ENCODE results near the gene PRKG1.

PRKG1 gene

DNA sequence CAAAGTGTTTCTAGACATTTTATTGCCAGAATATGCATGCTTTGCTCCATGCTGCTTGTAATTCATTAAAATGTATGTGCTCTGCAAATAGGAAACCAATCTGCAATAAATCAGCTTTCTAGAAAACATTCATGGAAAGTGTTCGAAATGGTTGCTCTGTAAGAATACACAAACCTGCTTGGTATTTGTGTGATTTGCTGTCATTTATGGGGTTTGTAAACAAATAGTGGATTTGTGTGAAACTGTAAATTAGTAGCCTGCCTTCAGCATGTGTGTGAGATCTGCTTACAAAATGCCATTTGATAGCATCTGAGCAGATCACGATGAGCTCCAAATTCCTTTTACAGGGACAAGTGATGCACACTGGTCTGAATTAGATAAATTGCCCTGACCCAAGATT lies 844.2 kb downstream of the PRKG1 start:
- ATAC-seq (replicated peaks; ENCODE audit: extremely low read depth, poor library complexity, severe bottlenecking) (no peak), DNase-seq (ENCODE audit: low spot score in 2 of 2) (no peak)
- no peaks in the 10 kb centered on the region for H3K27me3 Mint-ChIP-seq
- no peaks in the 10 kb centered on the region for H3K36me3 Mint-ChIP-seq (ENCODE audit: insufficient read depth)
- H3K4me3 Mint-ChIP-seq: no peak overlapping the region
- H3K27ac Mint-ChIP-seq (ENCODE audit: low read depth): no peak overlapping the region
- no peaks in the 10 kb centered on the region for H3K4me1 Mint-ChIP-seq
- no peaks in the 10 kb centered on the region for H3K9me3 Mint-ChIP-seq

DNA sequence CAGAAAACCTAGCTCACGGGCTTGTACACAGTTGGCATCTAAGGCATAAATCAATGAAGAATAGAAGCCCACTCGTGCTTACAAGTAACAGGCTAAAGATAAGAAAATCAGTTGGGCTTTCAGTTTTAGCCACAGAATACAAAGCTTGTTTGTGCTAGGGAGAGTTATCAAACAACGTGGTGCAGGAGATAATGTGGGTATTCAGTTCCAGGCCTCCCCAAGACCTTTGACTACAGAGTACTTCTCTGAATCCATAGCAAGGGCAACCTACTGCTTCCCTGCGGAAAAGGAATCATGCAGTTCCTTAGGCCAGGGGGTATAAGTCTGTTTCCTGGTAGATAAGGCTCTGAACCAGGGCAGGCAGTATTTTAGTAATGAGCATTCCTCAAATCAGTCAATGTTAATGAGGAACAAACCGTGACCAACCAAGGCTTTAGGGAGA lies 844.6 kb downstream of the PRKG1 start:
- ATAC-seq (replicated peaks; ENCODE audit: extremely low read depth, poor library complexity, severe bottlenecking) (no peak), DNase-seq (ENCODE audit: low spot score in 2 of 2) (no peak)
- H3K4me1 Mint-ChIP-seq: no peaks in the 10 kb centered on the region
- H3K4me3 Mint-ChIP-seq: no peak overlapping the region
- no peak overlapping the region for H3K27ac Mint-ChIP-seq (ENCODE audit: low read depth)
- H3K36me3 Mint-ChIP-seq (ENCODE audit: insufficient read depth): no peaks in the 10 kb centered on the region
- H3K27me3 Mint-ChIP-seq: no peaks in the 10 kb centered on the region
- no peaks in the 10 kb centered on the region for H3K9me3 Mint-ChIP-seq

DNA sequence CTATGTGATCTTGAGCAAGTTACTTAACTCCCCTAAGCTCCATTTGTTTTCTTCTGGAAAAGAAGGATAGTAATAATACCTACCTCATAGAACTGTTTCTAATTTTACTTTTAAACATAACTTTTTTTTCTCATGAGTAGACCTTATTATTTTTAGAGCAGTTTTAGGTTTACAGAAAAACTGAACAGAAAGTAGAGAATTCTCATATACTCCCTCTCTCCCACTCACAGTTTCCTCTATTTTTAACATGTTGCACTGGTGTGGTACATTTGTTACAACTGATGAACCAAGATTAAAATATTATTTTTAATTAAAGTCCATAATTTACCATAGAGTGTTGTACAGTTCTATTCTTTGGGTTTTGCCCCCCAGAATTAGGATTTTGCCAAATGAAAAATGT lies 846.4 kb downstream of the PRKG1 start:
- ATAC-seq (replicated peaks; ENCODE audit: extremely low read depth, poor library complexity, severe bottlenecking): no peak
- no peak overlapping the region for H3K27ac Mint-ChIP-seq (ENCODE audit: low read depth)
- H3K4me3 Mint-ChIP-seq: no peak overlapping the region
- no peak for DNase-seq (ENCODE audit: low spot score in 2 of 2)
- H3K27me3 Mint-ChIP-seq: peaks cover 12% of the 10 kb centered on the region
- H3K4me1 Mint-ChIP-seq: no peaks in the 10 kb centered on the region
- H3K36me3 Mint-ChIP-seq (ENCODE audit: insufficient read depth): no peaks in the 10 kb centered on the region
- no peaks in the 10 kb centered on the region for H3K9me3 Mint-ChIP-seq

DNA sequence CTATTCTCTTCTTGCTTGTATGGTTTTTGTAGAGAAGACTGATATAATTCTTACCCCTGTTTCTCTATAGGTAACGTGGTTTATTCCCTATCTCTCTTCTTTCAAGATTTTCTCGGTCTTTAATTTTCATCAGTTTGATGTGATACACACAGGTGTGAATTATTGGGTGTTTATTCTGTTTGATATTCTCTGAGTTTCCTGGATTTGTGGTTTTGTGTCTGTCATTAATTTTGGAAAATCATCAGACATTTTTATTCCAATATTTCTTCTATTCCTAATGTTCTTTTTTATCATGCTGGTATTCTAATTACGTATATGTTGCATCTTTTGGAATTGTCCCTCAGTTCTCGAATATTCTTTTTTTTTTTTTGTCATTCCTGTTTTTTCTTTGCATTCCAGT lies 850.1 kb downstream of the PRKG1 start:
- ATAC-seq (replicated peaks; ENCODE audit: extremely low read depth, poor library complexity, severe bottlenecking): no peak
- Mint-ChIP-seq H3K9me3 (no peaks in the 10 kb centered on the region), H3K36me3 (ENCODE audit: insufficient read depth) (no peaks in the 10 kb centered on the region), H3K27ac (ENCODE audit: low read depth) (no peak overlapping the region), H3K4me1 (no peaks in the 10 kb centered on the region), H3K27me3 (peaks cover 12% of the 10 kb centered on the region), H3K4me3 (no peak overlapping the region)
- DNase-seq (ENCODE audit: low spot score in 2 of 2): no peak

DNA sequence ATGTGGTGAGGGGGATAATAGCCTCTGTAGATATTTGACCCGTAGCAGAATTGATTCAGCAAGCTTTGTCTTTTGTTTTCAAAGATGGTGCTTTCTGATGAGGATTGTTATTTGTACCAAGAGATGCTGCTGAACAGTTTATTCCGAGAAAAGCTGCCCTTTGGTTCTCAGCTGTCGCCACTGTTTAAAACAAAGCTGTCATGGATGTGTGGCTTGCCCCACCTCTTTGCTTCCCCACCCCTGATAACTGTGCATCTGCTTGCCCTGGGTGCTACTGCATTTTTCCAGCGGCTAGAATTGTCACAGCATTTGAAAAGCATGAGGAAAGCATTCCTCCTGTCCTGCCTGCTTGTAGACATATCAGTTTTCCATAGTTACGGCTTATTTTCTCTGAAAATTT lies 852.0 kb downstream of the PRKG1 start:
- Mint-ChIP-seq H3K27me3 (peaks cover 12% of the 10 kb centered on the region), H3K4me1 (no peaks in the 10 kb centered on the region), H3K36me3 (ENCODE audit: insufficient read depth) (peaks cover 1% of the 10 kb centered on the region), H3K9me3 (no peaks in the 10 kb centered on the region), H3K4me3 (no peak overlapping the region), H3K27ac (ENCODE audit: low read depth) (no peak overlapping the region)
- ATAC-seq (replicated peaks; ENCODE audit: extremely low read depth, poor library complexity, severe bottlenecking) (no peak), DNase-seq (ENCODE audit: low spot score in 2 of 2) (no peak)

DNA sequence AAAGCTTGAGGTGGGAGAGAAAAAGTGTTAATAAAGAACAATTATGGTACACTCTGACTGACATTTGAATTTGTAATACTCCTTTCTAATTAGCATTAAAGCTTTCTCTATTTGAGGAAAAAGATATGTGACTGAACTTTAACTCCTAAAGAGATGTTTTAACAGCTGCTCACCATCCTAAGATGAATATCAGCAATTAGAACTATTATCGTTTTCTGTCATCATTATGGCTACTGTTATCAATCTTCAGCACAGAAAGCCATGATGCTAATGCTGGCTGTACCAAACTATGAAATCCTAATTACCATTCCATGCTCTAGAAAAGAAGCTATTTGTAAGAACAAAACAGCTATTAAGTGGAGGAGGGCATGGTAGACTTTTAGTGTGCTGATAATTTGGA lies 853.9 kb downstream of the PRKG1 start:
- peaks cover 12% of the 10 kb centered on the region for H3K27me3 Mint-ChIP-seq
- H3K9me3 Mint-ChIP-seq: no peaks in the 10 kb centered on the region
- no peak for DNase-seq (ENCODE audit: low spot score in 2 of 2)
- H3K36me3 Mint-ChIP-seq (ENCODE audit: insufficient read depth): peaks cover 1% of the 10 kb centered on the region
- no peak for ATAC-seq (replicated peaks; ENCODE audit: extremely low read depth, poor library complexity, severe bottlenecking)
- H3K27ac Mint-ChIP-seq (ENCODE audit: low read depth): no peak overlapping the region
- H3K4me1 Mint-ChIP-seq: no peaks in the 10 kb centered on the region
- H3K4me3 Mint-ChIP-seq: no peak overlapping the region

DNA sequence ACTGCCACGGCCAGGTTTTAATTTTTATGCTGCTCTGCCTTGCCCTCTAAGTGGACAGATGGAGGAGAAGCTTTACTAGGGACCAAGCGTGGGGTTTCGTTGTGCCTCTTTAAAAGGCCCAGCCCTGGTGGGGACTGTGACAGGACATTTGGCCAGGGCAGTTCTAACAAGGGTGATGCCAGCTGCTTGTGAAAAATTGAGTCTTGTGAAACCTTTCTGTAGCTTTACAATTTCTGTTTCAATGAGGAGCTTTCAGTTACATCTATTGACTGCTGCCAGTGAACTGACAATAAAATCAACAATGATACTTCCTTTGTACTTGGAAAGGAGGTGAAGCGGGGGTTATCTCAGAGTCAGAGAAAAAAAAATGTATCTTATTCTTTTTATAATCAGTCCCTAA lies 858.2 kb downstream of the PRKG1 start:
- DNase-seq (ENCODE audit: low spot score in 2 of 2) (no peak), ATAC-seq (replicated peaks; ENCODE audit: extremely low read depth, poor library complexity, severe bottlenecking) (no peak)
- Mint-ChIP-seq H3K4me1 (no peaks in the 10 kb centered on the region), H3K27ac (ENCODE audit: low read depth) (no peak overlapping the region), H3K9me3 (no peaks in the 10 kb centered on the region), H3K27me3 (no peaks in the 10 kb centered on the region), H3K36me3 (ENCODE audit: insufficient read depth) (peaks cover 1% of the 10 kb centered on the region), H3K4me3 (no peak overlapping the region)

DNA sequence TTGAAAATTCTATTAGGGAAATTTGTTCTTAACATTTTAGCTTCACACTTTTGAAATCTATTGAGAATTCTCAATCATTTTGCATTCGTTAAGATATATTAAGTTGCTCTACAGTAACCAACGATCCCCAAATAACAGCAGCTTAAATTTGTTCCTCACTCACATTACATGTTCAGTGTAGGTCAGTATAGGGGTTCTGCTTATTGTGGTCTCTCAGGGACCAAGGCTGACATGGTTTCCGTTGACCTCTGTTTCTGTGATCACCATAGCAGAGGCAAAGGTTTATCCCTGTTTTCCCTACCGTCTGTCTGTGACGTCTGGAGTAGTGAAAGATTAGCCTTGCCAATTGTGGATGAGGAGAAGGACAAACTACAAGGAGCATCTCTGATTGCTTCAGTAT lies 860.1 kb downstream of the PRKG1 start:
- H3K36me3 Mint-ChIP-seq (ENCODE audit: insufficient read depth): peaks cover 1% of the 10 kb centered on the region
- H3K27me3 Mint-ChIP-seq: no peaks in the 10 kb centered on the region
- no peak overlapping the region for H3K27ac Mint-ChIP-seq (ENCODE audit: low read depth)
- H3K4me1 Mint-ChIP-seq: no peaks in the 10 kb centered on the region
- DNase-seq (ENCODE audit: low spot score in 2 of 2): no peak
- H3K4me3 Mint-ChIP-seq: no peak overlapping the region
- no peaks in the 10 kb centered on the region for H3K9me3 Mint-ChIP-seq
- ATAC-seq (replicated peaks; ENCODE audit: extremely low read depth, poor library complexity, severe bottlenecking): no peak

DNA sequence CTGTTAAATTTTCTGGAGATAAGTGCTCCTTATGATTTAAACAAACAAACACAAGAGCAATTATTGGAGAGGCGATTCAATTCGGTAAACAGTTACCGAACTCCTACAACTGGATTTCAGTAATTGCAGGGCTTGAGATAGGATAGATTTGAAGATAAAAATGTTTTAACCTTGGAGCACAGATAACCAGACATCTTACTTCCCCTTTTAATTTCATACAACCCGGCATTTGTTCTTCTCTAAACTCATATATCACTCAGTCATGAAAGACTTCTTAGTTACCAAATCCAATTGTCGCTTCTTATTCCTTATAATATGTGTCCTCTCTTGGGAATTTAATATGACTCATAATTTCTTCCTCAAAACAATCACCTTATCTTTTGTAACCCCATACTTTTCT lies 861.1 kb downstream of the PRKG1 start:
- no peaks in the 10 kb centered on the region for H3K27me3 Mint-ChIP-seq
- no peak for ATAC-seq (replicated peaks; ENCODE audit: extremely low read depth, poor library complexity, severe bottlenecking)
- H3K27ac Mint-ChIP-seq (ENCODE audit: low read depth): no peak overlapping the region
- peaks cover 1% of the 10 kb centered on the region for H3K36me3 Mint-ChIP-seq (ENCODE audit: insufficient read depth)
- H3K4me3 Mint-ChIP-seq: no peak overlapping the region
- no peaks in the 10 kb centered on the region for H3K9me3 Mint-ChIP-seq
- no peak for DNase-seq (ENCODE audit: low spot score in 2 of 2)
- H3K4me1 Mint-ChIP-seq: no peaks in the 10 kb centered on the region

DNA sequence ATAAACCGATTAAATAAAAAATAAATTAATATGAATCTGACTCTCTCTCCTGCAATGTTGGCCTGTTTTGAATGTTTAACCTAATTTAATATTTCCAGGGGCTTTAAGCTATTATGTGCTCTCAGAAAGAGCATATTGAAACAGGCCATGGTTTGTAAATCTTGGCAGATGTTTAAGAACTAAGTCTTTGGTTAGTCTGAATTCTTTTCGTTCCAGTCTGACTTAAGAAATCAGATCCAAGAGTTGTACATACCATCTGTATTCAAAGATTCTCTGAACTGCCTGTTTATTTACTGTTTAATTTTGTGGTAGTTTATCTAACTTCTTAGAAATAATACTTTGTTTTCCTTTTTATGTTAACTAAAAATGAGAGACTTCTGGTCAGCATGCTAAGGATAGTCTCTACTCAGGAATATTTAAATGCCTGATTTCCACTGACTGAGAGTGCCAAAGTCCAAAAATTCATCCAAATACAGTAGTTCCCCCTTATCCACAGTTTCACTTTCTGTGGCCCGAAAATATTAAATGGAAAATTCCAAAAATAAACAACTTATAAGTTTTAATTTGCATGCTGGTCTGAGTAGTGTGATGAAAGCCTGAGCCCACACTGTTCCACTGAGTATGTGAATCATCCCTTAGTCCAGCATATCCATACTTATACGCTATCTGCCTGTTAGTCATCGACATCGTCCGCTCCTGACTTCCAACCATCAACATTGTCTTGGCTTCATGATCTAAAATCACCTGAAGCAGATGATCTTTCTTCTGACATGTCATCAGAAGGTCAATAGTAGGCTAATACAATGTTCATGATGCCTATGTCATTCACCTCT lies 863.2 kb downstream of the PRKG1 start:
- DNase-seq (ENCODE audit: low spot score in 2 of 2) (no peak), ATAC-seq (replicated peaks; ENCODE audit: extremely low read depth, poor library complexity, severe bottlenecking) (no peak)
- no peaks in the 10 kb centered on the region for H3K9me3 Mint-ChIP-seq
- no peak overlapping the region for H3K27ac Mint-ChIP-seq (ENCODE audit: low read depth)
- H3K4me3 Mint-ChIP-seq: no peak overlapping the region
- H3K36me3 Mint-ChIP-seq (ENCODE audit: insufficient read depth): no peaks in the 10 kb centered on the region
- no peaks in the 10 kb centered on the region for H3K27me3 Mint-ChIP-seq
- no peaks in the 10 kb centered on the region for H3K4me1 Mint-ChIP-seq

DNA sequence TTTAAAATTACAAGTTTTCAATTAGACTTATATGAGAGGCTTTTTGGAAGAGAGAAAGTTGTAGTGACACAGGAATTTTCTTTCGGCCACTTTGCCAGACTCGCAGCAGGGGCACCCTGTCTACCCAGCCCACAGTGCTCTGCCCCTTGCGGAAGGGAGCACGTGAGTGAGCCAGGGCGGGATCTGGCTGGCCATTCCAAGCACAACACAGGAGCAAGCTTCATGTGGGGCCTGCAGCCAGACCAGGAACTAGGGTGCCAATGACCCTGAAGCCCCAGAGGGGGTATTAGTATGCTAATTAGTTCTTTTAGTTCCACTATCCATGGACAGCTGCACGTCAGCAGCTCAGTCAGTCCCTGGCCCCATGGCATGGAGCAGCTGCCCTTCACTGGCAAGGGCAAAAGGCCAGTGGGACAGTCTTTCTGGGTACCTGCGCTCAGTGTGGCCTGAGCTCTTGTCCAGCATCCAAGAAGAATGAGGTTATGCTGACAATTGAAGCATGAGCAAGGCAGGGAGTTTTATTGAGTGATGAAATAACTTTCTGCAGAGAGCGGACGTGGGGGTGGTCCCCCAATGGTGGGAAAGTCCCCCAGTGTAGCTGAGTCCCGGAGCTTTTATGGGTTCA lies 876.2 kb downstream of the PRKG1 start:
- H3K27ac Mint-ChIP-seq (ENCODE audit: low read depth): no peak overlapping the region
- H3K4me3 Mint-ChIP-seq: no peak overlapping the region
- ATAC-seq (replicated peaks; ENCODE audit: extremely low read depth, poor library complexity, severe bottlenecking) (no peak), DNase-seq (ENCODE audit: low spot score in 2 of 2) (no peak)
- no peaks in the 10 kb centered on the region for H3K4me1 Mint-ChIP-seq
- no peaks in the 10 kb centered on the region for H3K36me3 Mint-ChIP-seq (ENCODE audit: insufficient read depth)
- H3K9me3 Mint-ChIP-seq: no peaks in the 10 kb centered on the region
- peaks cover 7% of the 10 kb centered on the region for H3K27me3 Mint-ChIP-seq

DNA sequence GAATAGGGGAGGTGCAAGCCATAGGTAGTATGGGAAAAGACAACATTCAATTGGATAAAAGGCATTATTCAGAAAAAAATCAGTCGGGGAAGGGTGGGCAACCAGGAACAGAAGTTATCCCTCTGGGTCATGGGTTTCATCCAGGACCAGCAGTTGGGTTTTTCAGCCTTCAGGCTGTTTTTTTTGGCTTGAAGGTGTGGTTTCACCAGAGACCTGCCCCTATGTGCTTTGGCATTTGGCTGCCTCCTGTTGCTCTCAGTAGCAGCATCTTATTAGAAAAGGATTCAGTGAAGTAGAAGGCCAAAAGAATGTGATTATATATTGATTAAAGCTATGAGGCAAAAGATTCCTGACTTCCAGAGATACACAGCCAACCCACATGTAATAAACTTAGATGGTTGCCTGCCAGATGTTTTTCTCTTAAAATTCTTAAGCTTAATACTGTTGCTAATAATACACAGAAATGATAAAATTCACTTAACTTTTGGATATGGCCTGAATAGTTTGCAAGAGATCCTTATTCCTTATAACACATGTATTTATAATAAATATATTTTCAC lies 876.8 kb downstream of the PRKG1 start:
- no peaks in the 10 kb centered on the region for H3K36me3 Mint-ChIP-seq (ENCODE audit: insufficient read depth)
- no peak overlapping the region for H3K4me3 Mint-ChIP-seq
- H3K27me3 Mint-ChIP-seq: peaks cover 7% of the 10 kb centered on the region
- no peak for DNase-seq (ENCODE audit: low spot score in 2 of 2)
- no peaks in the 10 kb centered on the region for H3K4me1 Mint-ChIP-seq
- no peak for ATAC-seq (replicated peaks; ENCODE audit: extremely low read depth, poor library complexity, severe bottlenecking)
- no peaks in the 10 kb centered on the region for H3K9me3 Mint-ChIP-seq
- H3K27ac Mint-ChIP-seq (ENCODE audit: low read depth): no peak overlapping the region

DNA sequence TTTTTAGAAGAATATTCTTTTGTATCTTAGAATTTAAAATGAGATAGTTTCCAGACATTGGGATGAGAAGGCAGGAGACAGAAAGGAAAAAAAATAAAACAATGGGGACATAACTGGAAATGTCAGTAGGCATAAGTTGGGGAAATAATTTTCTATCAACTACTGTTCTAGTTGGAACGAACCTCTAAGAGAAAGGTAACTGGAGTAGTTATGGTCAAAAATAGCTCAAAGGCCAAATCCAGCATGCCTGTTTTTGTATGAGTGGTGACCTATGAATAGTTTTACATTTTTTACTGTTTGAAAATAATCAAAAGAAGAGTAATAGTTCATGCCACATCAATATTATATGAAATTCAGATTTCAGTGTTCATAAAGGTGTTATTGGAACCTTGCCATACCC lies 877.3 kb downstream of the PRKG1 start:
- H3K36me3 Mint-ChIP-seq (ENCODE audit: insufficient read depth): no peaks in the 10 kb centered on the region
- DNase-seq (ENCODE audit: low spot score in 2 of 2) (no peak), ATAC-seq (replicated peaks; ENCODE audit: extremely low read depth, poor library complexity, severe bottlenecking) (no peak)
- no peaks in the 10 kb centered on the region for H3K4me1 Mint-ChIP-seq
- peaks cover 7% of the 10 kb centered on the region for H3K27me3 Mint-ChIP-seq
- H3K27ac Mint-ChIP-seq (ENCODE audit: low read depth): no peak overlapping the region
- no peak overlapping the region for H3K4me3 Mint-ChIP-seq
- no peaks in the 10 kb centered on the region for H3K9me3 Mint-ChIP-seq
